Uterus (tissue), 2 donors: ENCODE results near the gene GPR52.

Experiments
- CTCF ChIP-seq, 4 experiments: fragments of 200-600 bp in 2 of 4; fragments of 450-650 bp in 2 of 4; sonication (generic) in 2 of 4; IDR thresholded peaks; one replicate each; pipeline ENCODE4 v1.5.1; 2016 to 2019; ENCODE audit warnings: antibody characterized with exemption in 4 of 4, mild to moderate bottlenecking in 2 of 4, moderate library complexity in 1 of 4
- POLR2A ChIP-seq, 2 donors: fragments of 450-650 bp; IDR thresholded peaks; one replicate each; pipeline ENCODE4 v1.6.1; 2016; ENCODE audit warnings: antibody characterized with exemption in 2 of 2, mild to moderate bottlenecking in 1 of 2, moderate library complexity in 1 of 2

- no peak for TF ChIP-seq POLR2A (IDR thresholded peaks at IDR 0.05)
- no peak for TF ChIP-seq CTCF (IDR thresholded peaks at IDR 0.05)
These were observed 19.0 kb upstream of the GPR52 start for GRCh38 chr1:174428739-174429138.
